Heart left ventricle (tissue), 13 donors: Measurements from ENCODE around the gene BEX5.

ENCODE experiments used
- CTCF ChIP-seq, 12 donors: fragments of 200-600 bp; sonication (generic) in 4 of 12; IDR thresholded peaks; one replicate each; pipeline versions ENCODE4 v1.5.0 to v1.8.0; 2018 to 2022; ENCODE audit warnings: antibody characterized with exemption in 12 of 12, mild to moderate bottlenecking in 5 of 12
- POLR2A ChIP-seq, 2 donors: fragments of 450-650 bp; IDR thresholded peaks; one replicate each; pipeline ENCODE4 v1.6.1; 2017; ENCODE audit warnings: antibody characterized with exemption in 2 of 2, mild to moderate bottlenecking in 2 of 2, moderate library complexity in 2 of 2
- donor health status: ischemic (EF 13 %, LVEDD 7.1; RV severe dilation, severe dysfunction).
- donor health status: DM: no; HTN: yes; CAD: no.
- donor health status: DM: no; HTN: no; CAD: no.
- donor health status: ischemic (EF 25% LVEDD 6.9; RV normal size, moderate dysfunction).
- donor health status: ischemic (EF 25% LVEDD 5.7; RV mildly dilated, moderate dysfunction).
- donor health status: ischemic (EF 35%, LVEDD 5.7; RV mildly dilated, moderate dysfunction).
- donor health status: nonischemic (EF 11% LVEDD 7.7; RV severe dilation, severe dysfunction).
- donor health status: DM: yes; HTN: yes; CAD: no.
- donor health status: PGD.
- donor health status: ischemic (EF 29% LVEDD 5.4; RV normal size, mild dysfunction).
- donor health status: nonischemic (EF 23%, LVEDD 6.1; RV moderate dilation, normal function).

GRCh38 chrX:102115748-102116147 is 40.0 kb downstream of the BEX5 start:
- no peak for TF ChIP-seq CTCF (IDR thresholded peaks at IDR 0.05)
- no peak for TF ChIP-seq POLR2A (IDR thresholded peaks at IDR 0.05)
